Panc1 (cell line): ENCODE measurements around the gene CALR. TPM values are rescaled to one million over a fixed set of nuclear protein-coding genes. Genes with fewer than 3 reads are reported as not detected.
A peak's percentile ranks its signal among the peaks of the same experiment; 100 is the strongest.

Source experiments
- ATAC-seq: fragments of 200-7000 bp; cut with Tn5 transposase; 2 replicates; pipeline ENCODE4 v1.9.1; 2020; ENCODE audit warnings: mild to moderate bottlenecking, moderate library complexity
- BruUV-seq: library from RNA; stranded (reverse); fragments of 400-500 nt; replicated peaks from 2 replicates; lab custom pipeline; 2021; lab: Mats Ljungman, UMichigan
- CTCF ChIA-PET: fragments of 300-600 bp; sonication (Branson Sonifier 250); formaldehyde crosslinking; loops from one replicate; lab custom pipeline; 2022; ENCODE audit warnings: antibody characterized with exemption; lab: Charles Lee
- POLR2A ChIA-PET: fragments of 300-600 bp; sonication (Branson Sonifier 250); formaldehyde crosslinking; loops from one replicate; lab custom pipeline; 2022; ENCODE audit warnings: antibody characterized with exemption; lab: Charles Lee
- DNase-seq: peaks from one replicate; pipeline ENCODE4 v3.0.0-alpha.2; 2010; ENCODE audit warnings: low read depth, low spot score
- H3K27ac ChIP-seq: 2 replicates; pipeline ENCODE4 v1.5.1; 2011; ENCODE audit warnings: mild to moderate bottlenecking, low read length, inconsistent platforms
- H3K27me3 ChIP-seq: fragments of 200-500 bp; sonication (Bioruptor generic); 2 replicates; pipeline ENCODE4 v1.6.0; 2014; ENCODE audit warnings: low read length, inconsistent platforms; ENCODE audit not compliant: control insufficient read depth, insufficient read depth
- H3K36me3 ChIP-seq: fragments of 200-500 bp; sonication (Bioruptor generic); 2 replicates; pipeline ENCODE4 v1.5.1; 2014; ENCODE audit warnings: inconsistent platforms, mild to moderate bottlenecking, low read length, moderate library complexity; ENCODE audit not compliant: control insufficient read depth, insufficient read depth
- H3K4me1 ChIP-seq: 2 replicates; pipeline ENCODE4 v1.5.1; 2011; ENCODE audit warnings: inconsistent platforms, mild to moderate bottlenecking, low read length, moderate library complexity; ENCODE audit not compliant: control insufficient read depth, insufficient read depth
- H3K4me3 ChIP-seq, 2 experiments: 2 replicates each; pipeline ENCODE4 v1.5.1; 2011 to 2012; ENCODE audit warnings: low read depth in 2 of 2, low read length in 2 of 2, mild to moderate bottlenecking in 2 of 2, inconsistent platforms in 1 of 2, moderate library complexity in 1 of 2
- H3K9me3 ChIP-seq: fragments of 200-500 bp; sonication (Bioruptor generic); 2 replicates; pipeline ENCODE4 v1.5.1; 2014; ENCODE audit warnings: low read depth, mild to moderate bottlenecking, inconsistent platforms, low read length, moderate library complexity; ENCODE audit not compliant: control insufficient read depth, insufficient read depth
- POLR2AphosphoS5 ChIP-seq: IDR thresholded peaks from 2 replicates; pipeline ENCODE4 v1.6.1; 2012; ENCODE audit warnings: mild to moderate bottlenecking, low read depth, low read length, moderate library complexity
- SIN3A ChIP-seq: IDR thresholded peaks from 2 replicates; pipeline ENCODE4 v1.6.1; 2012; ENCODE audit warnings: low read depth, mild to moderate bottlenecking, low read length, moderate library complexity, borderline replicate concordance; ENCODE audit not compliant: insufficient read depth
- TCF7L2 ChIP-seq: IDR thresholded peaks from 2 replicates; pipeline ENCODE4 v1.6.1; 2011; ENCODE audit warnings: mild to moderate bottlenecking, low read depth, low read length, inconsistent platforms
- in situ Hi-C: cut with HindIII; loops from 2 replicates; pipeline ENCODE4 v1.10.0; 2016; ENCODE audit warnings: low sequenced_read_pairs, low pct_unique_long_range_greater_than_20kb
- intact Hi-C: fragments of 100-400 bp; cut with micrococcal nuclease; formaldehyde crosslinking; loops from one replicate; pipeline ENCODE4 v1.10.0; 2022; ENCODE audit not compliant: unreplicated experiment
- total RNA-seq: library from RNA; stranded (reverse); gene quantifications from one replicate; pipeline ENCODE4 v1.2.1, GENCODE V29; 2021; ENCODE audit not compliant: unreplicated experiment
- TF ChIP-seq, protein P1 (sequence below): fragments of 450-650 bp; IDR thresholded peaks from 2 replicates; pipeline ENCODE4 v1.5.1; 2017; ENCODE audit warnings: mild to moderate bottlenecking
- TF ChIP-seq, protein P2 (sequence below), 2 experiments: IDR thresholded peaks; 2 replicates each; pipeline ENCODE4 v1.6.1; 2011 to 2012; ENCODE audit warnings: low read depth in 2 of 2, control low read depth in 1 of 2, low read length in 1 of 2, mild to moderate bottlenecking in 1 of 2, moderate library complexity in 1 of 2; ENCODE audit not compliant: insufficient read depth in 1 of 2

CALR gene
- total RNA-seq, 1 experiment from 2014 or later = 1,060 TPM

DNA sequence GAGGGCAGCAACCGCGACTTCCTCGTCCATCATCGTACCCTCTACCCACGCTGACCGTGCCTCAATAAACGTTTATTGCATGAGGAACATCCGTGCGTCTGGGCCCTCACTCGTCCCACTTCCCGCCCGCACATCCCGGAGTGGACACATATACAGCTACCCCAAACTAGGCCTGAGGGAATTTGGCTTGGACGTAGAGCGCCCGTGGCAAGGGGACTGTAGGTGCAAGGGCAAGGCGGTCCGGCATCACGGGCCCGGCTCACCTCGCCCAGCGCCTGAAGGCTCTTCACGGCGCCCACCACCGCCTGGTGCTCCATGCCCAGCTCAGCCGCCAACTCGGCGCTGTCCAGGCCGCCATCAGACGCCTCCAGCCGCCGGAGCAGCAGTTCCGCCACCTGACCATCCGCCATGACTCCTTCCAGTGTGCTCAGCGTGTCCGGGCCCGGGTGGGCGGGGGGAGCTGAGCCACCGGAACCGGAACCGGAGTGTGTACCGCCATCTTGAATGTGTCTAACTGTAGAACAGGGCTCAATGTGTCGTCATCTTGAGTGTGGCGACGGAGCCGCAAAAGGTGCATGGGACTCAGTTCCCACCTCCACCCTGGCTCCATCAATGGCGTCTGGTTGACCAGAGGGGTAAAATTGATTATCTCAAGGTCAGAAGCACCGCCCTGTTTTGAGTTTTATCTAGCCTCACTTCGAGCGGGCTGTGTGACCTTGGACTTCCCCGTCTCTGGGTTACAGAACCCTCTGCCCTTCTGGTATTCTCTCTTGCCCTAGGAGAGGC, 4.9 kb upstream of the CALR start, which contains the start of gene FARSA:
Gene FARSA (minus strand): TSS at position 425 of the 786 bp plus-strand sequence. CDS start 15 bp downstream, at position 410.
- TF ChIP-seq, protein P1, sequence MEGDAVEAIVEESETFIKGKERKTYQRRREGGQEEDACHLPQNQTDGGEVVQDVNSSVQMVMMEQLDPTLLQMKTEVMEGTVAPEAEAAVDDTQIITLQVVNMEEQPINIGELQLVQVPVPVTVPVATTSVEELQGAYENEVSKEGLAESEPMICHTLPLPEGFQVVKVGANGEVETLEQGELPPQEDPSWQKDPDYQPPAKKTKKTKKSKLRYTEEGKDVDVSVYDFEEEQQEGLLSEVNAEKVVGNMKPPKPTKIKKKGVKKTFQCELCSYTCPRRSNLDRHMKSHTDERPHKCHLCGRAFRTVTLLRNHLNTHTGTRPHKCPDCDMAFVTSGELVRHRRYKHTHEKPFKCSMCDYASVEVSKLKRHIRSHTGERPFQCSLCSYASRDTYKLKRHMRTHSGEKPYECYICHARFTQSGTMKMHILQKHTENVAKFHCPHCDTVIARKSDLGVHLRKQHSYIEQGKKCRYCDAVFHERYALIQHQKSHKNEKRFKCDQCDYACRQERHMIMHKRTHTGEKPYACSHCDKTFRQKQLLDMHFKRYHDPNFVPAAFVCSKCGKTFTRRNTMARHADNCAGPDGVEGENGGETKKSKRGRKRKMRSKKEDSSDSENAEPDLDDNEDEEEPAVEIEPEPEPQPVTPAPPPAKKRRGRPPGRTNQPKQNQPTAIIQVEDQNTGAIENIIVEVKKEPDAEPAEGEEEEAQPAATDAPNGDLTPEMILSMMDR = no peak
- TF ChIP-seq, protein P2, sequence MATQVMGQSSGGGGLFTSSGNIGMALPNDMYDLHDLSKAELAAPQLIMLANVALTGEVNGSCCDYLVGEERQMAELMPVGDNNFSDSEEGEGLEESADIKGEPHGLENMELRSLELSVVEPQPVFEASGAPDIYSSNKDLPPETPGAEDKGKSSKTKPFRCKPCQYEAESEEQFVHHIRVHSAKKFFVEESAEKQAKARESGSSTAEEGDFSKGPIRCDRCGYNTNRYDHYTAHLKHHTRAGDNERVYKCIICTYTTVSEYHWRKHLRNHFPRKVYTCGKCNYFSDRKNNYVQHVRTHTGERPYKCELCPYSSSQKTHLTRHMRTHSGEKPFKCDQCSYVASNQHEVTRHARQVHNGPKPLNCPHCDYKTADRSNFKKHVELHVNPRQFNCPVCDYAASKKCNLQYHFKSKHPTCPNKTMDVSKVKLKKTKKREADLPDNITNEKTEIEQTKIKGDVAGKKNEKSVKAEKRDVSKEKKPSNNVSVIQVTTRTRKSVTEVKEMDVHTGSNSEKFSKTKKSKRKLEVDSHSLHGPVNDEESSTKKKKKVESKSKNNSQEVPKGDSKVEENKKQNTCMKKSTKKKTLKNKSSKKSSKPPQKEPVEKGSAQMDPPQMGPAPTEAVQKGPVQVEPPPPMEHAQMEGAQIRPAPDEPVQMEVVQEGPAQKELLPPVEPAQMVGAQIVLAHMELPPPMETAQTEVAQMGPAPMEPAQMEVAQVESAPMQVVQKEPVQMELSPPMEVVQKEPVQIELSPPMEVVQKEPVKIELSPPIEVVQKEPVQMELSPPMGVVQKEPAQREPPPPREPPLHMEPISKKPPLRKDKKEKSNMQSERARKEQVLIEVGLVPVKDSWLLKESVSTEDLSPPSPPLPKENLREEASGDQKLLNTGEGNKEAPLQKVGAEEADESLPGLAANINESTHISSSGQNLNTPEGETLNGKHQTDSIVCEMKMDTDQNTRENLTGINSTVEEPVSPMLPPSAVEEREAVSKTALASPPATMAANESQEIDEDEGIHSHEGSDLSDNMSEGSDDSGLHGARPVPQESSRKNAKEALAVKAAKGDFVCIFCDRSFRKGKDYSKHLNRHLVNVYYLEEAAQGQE (IDR thresholded peaks at IDR 0.05; ENCODE audit: insufficient read depth in 1 of 2, low read depth in 2 of 2, low read length in 1 of 2) = peak in 1 of 2 experiments; percentile 27; a peak in 1 of 4 replicates
- TF ChIP-seq TCF7L2 (no peak), SIN3A (peak; percentile 70; the same call in 1 of the 2 replicates), POLR2AphosphoS5 (peak; percentile 94)
- Histone ChIP-seq H3K4me1 (peaks cover 12% of the 10 kb centered on the region), H3K27ac (peak within 1 kb of the TSS; percentile 93), H3K27me3 (no peaks in the 10 kb centered on the region), H3K36me3 (peaks cover 11% of the 10 kb centered on the region), H3K9me3 (no peaks in the 10 kb centered on the region), H3K4me3 (peak within 1 kb of the TSS; percentile 91 to 94)
- POLR2A ChIA-PET = interaction anchor here (0.6 kb wide), 2 partner anchors 52 to 248 kb away, joined by 3 to 19 read pairs; partner anchors contain the start of gene DNASE2
- BruUV-seq = TSS peak; percentile 83
- CTCF ChIA-PET = interaction anchor here (0.7 kb wide), 1 partner anchor 44 kb away, joined by 5 read pairs; no protein-coding TSS in a partner anchor
- ATAC-seq (peak; percentile 86), DNase-seq (peak; percentile 56)
- intact Hi-C loops = no loop called here
- in situ Hi-C loops = no loop called here

DNA sequence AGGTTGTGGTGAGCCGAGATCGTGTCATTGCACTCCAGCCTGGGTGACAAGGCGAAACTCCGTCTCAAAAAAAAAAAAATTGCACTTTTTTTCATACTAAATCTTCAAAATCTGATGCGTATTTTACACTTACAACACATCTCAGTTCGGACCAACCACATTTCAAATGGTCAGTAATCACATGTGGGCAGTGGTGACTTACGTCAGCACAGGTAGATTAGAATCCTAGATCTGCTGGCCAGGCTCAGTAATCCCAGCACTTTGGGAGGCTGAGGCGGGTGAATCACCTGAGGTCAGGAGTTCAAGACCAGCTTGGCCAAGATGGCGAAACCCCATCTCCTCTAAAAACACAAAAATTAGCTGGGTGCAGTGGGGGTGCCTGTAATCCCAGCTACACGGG, 3.3 kb upstream of the CALR start:
- POLR2A ChIA-PET = no interaction called here
- no peak for ATAC-seq

More for the DNA sequence above, 3.3 kb upstream of the CALR start:
- Histone ChIP-seq H3K9me3 (no peaks in the 10 kb centered on the region), H3K27me3 (no peaks in the 10 kb centered on the region), H3K36me3 (peaks cover 19% of the 10 kb centered on the region), H3K4me1 (peaks cover 12% of the 10 kb centered on the region), H3K4me3 (no peak overlapping the region), H3K27ac (no peak overlapping the region)
- no TSS peak for BruUV-seq
- in situ Hi-C loops (no loop called here), intact Hi-C loops (no loop called here)
- CTCF ChIA-PET = no interaction called here
- DNase-seq = no peak
- TF ChIP-seq, protein P2 (IDR thresholded peaks at IDR 0.05; ENCODE audit: insufficient read depth in 1 of 2, low read depth in 2 of 2, low read length in 1 of 2) = no peak
- TF ChIP-seq, protein P1 = no peak
